Neural cell (in vitro differentiated cells): ENCODE results near the gene KCNJ3.

Source experiments
- CTCF ChIP-seq: fragments of 450-650 bp; IDR thresholded peaks from 2 replicates; pipeline ENCODE4 v1.5.1; 2014; ENCODE audit warnings: antibody characterized with exemption, mild to moderate bottlenecking, moderate library complexity; ENCODE audit not compliant: poor library complexity, severe bottlenecking
- EZH2 ChIP-seq: fragments of 200-600, 300-800 bp; shearing (Covaris generic), sonication (generic); IDR thresholded peaks from 2 replicates; pipeline ENCODE4 v1.6.1; 2014; ENCODE audit warnings: antibody characterized with exemption, low read length, borderline replicate concordance, mild to moderate bottlenecking; ENCODE audit not compliant: insufficient read depth, poor library complexity, severe bottlenecking
- TAF1 ChIP-seq: IDR thresholded peaks from 2 replicates; pipeline ENCODE4 v1.6.1; 2012; ENCODE audit warnings: low read depth

GRCh38 chr2:154673694-154674093 is 24.8 kb upstream of the KCNJ3 start:
- TF ChIP-seq TAF1, result no peak
- no peak for TF ChIP-seq CTCF
- TF ChIP-seq EZH2, result no peak
